Mesenchymal stem cell (in vitro differentiated cells and primary cell): Measurements from ENCODE around the gene WDR64.

ENCODE experiments used
- DNase-seq: peaks from one replicate; pipeline ENCODE4 v3.0.0-alpha.2; 2013
- H2AFZ ChIP-seq: one replicate; pipeline ENCODE4 v1.6.1; 2013; ENCODE audit warnings: low read depth, mild to moderate bottlenecking, control low read depth, inconsistent platforms, low read length, moderate library complexity
- H2AK5ac ChIP-seq: 2 replicates; pipeline ENCODE4 v1.6.1; 2013; ENCODE audit warnings: low read length, moderate library complexity, mild to moderate bottlenecking, inconsistent platforms; ENCODE audit not compliant: severe bottlenecking
- H2BK120ac ChIP-seq: one replicate; pipeline ENCODE4 v1.6.1; 2013; ENCODE audit warnings: low read depth, mild to moderate bottlenecking, inconsistent platforms, low read length, moderate library complexity
- H2BK12ac ChIP-seq, 2 experiments: one replicate each; pipeline ENCODE4 v1.6.1; 2013; ENCODE audit warnings: inconsistent platforms in 2 of 2, low read length in 2 of 2, mild to moderate bottlenecking in 2 of 2, moderate library complexity in 2 of 2, control low read depth in 1 of 2
- H2BK15ac ChIP-seq: one replicate; pipeline ENCODE4 v1.6.1; 2013; ENCODE audit warnings: mild to moderate bottlenecking, low read depth, inconsistent platforms; ENCODE audit not compliant: poor library complexity, severe bottlenecking
- H2BK5ac ChIP-seq: 2 replicates; pipeline ENCODE4 v1.6.1; 2013; ENCODE audit warnings: low read depth, mild to moderate bottlenecking, low read length, control low read depth, inconsistent platforms; ENCODE audit not compliant: poor library complexity, severe bottlenecking
- H3K14ac ChIP-seq, 2 experiments: one replicate each; pipeline ENCODE4 v1.6.1; 2013; ENCODE audit warnings: inconsistent platforms in 2 of 2, low read length in 2 of 2, control low read depth in 1 of 2, mild to moderate bottlenecking in 1 of 2, moderate library complexity in 1 of 2
- H3K18ac ChIP-seq, 2 experiments: one replicate each; pipeline ENCODE4 v1.6.1; 2013; ENCODE audit warnings: inconsistent platforms in 2 of 2, low read length in 2 of 2, control low read depth in 1 of 2, low read depth in 1 of 2, mild to moderate bottlenecking in 1 of 2
- H3K23ac ChIP-seq, 2 experiments: one replicate each; pipeline ENCODE4 v1.6.1; 2013; ENCODE audit warnings: inconsistent platforms in 2 of 2, low read length in 2 of 2, mild to moderate bottlenecking in 2 of 2, moderate library complexity in 2 of 2, control low read depth in 1 of 2
- H3K27ac ChIP-seq: 2 replicates; pipeline ENCODE4 v1.5.1; 2013; ENCODE audit warnings: mild to moderate bottlenecking, moderate library complexity, low read length, control low read depth, inconsistent platforms; ENCODE audit not compliant: poor library complexity, severe bottlenecking
- H3K27me3 ChIP-seq, 2 experiments: 2 replicates each; pipeline versions ENCODE4 v1.6.1 to v1.7.0; 2013; ENCODE audit warnings: low read length in 2 of 2, mild to moderate bottlenecking in 2 of 2, moderate library complexity in 2 of 2, control low read depth in 1 of 2, inconsistent platforms in 1 of 2; ENCODE audit not compliant: control insufficient read depth in 1 of 2, insufficient read depth in 1 of 2
- H3K36me3 ChIP-seq, 2 experiments: 2 replicates each; pipeline versions ENCODE4 v1.6.1 to v1.7.0; 2013; ENCODE audit warnings: low read length in 2 of 2, control low read depth in 1 of 2, inconsistent platforms in 1 of 2, low read depth in 1 of 2, mild to moderate bottlenecking in 1 of 2; ENCODE audit not compliant: insufficient read depth in 2 of 2, control insufficient read depth in 1 of 2
- H3K4ac ChIP-seq, 2 experiments: one replicate each; pipeline ENCODE4 v1.6.1; 2013; ENCODE audit warnings: inconsistent platforms in 2 of 2, low read length in 2 of 2, mild to moderate bottlenecking in 2 of 2, moderate library complexity in 2 of 2, control low read depth in 1 of 2, low read depth in 1 of 2
- H3K4me1 ChIP-seq: 2 replicates; pipeline ENCODE4 v1.6.1; 2013; ENCODE audit warnings: low read depth, low read length, control low read depth; ENCODE audit not compliant: control insufficient read depth, insufficient read depth
- H3K4me2 ChIP-seq: 2 replicates; pipeline ENCODE4 v1.6.1; 2013; ENCODE audit warnings: low read length, mild to moderate bottlenecking, inconsistent platforms; ENCODE audit not compliant: poor library complexity, severe bottlenecking
- H3K4me3 ChIP-seq, 2 experiments: 2 replicates each; pipeline versions ENCODE4 v1.5.1 to v1.7.0; 2013; ENCODE audit warnings: low read length in 2 of 2, mild to moderate bottlenecking in 2 of 2, control low read depth in 1 of 2, low read depth in 1 of 2; ENCODE audit not compliant: insufficient read depth in 1 of 2
- H3K79me1 ChIP-seq: replicated peaks from 2 replicates; pipeline ENCODE4 v1.6.1; 2013; ENCODE audit warnings: mild to moderate bottlenecking, control low read depth, low read length, inconsistent platforms; ENCODE audit not compliant: poor library complexity, severe bottlenecking
- H3K9ac ChIP-seq: 2 replicates; pipeline ENCODE4 v1.7.0; 2013; ENCODE audit warnings: mild to moderate bottlenecking, low read length, moderate library complexity
- H3K9me3 ChIP-seq: 2 replicates; pipeline ENCODE4 v1.7.0; 2013; ENCODE audit warnings: mild to moderate bottlenecking, low read length; ENCODE audit not compliant: control insufficient read depth
- H4K8ac ChIP-seq: one replicate; pipeline ENCODE4 v1.6.1; 2013; ENCODE audit warnings: inconsistent platforms, mild to moderate bottlenecking, low read length, moderate library complexity
- H4K91ac ChIP-seq: one replicate; pipeline ENCODE4 v1.6.1; 2013; ENCODE audit warnings: mild to moderate bottlenecking, low read length, inconsistent platforms
- WGBS: methylation state at CpG from one replicate; pipeline ENCODE4 v1.1.7; 2013; ENCODE audit warnings: mixed read lengths; 5-methylcytosine and 5-hydroxymethylcytosine counted together

The WDR64 gene

DNA sequence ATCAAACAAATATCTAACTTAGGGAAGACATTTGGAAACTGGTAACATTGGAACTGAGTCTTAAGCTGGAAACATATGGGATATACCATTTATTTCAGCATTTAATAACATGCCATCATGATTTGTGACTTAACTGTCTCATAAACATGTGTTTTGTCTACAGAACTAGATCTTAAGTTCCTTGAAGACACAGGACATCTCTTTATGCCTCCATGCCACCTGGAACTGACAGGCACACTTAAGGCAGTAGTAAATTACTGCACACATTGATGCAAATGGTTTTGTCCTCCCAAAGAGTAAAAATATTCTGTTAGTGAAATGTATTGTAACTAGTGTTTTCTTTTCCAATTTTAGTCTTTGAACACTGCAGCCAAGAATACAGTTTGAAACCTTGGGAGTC is 194.3 kb downstream of the WDR64 start:
- Histone ChIP-seq H4K8ac (no peak overlapping the region), H3K14ac (no peak overlapping the region), H2BK120ac (no peak overlapping the region), H3K4me3 (no peak overlapping the region), H2AK5ac (no peak overlapping the region), H3K23ac (no peak overlapping the region), H3K36me3 (no peaks in the 10 kb centered on the region), H2BK12ac (no peak overlapping the region), H2BK15ac (no peak overlapping the region), H2BK5ac (no peak overlapping the region), H4K91ac (no peak overlapping the region), H2AFZ (no peak overlapping the region), H3K4me1 (peaks cover 4% of the 10 kb centered on the region), H3K9me3 (no peaks in the 10 kb centered on the region), H3K79me1 (peaks cover 6% of the 10 kb centered on the region), H3K4ac (no peak overlapping the region), H3K9ac (no peak overlapping the region), H3K4me2 (no peak overlapping the region), H3K27me3 (no peaks in the 10 kb centered on the region), H3K18ac (no peak overlapping the region), H3K27ac (no peak overlapping the region)
- DNase-seq = no peak

GRCh38 chr1:241846862-241847539 is 194.9 kb downstream of the WDR64 start:
- no peak overlapping the region for H3K14ac ChIP-seq
- no peak overlapping the region for H3K18ac ChIP-seq
- no peaks in the 10 kb centered on the region for H3K9me3 ChIP-seq
- H3K27me3 ChIP-seq = no peaks in the 10 kb centered on the region
- H4K8ac ChIP-seq = no peak overlapping the region
- no peak overlapping the region for H2AFZ ChIP-seq
- H3K4ac ChIP-seq = no peak overlapping the region
- no peak overlapping the region for H4K91ac ChIP-seq
- H2AK5ac ChIP-seq = no peak overlapping the region
- no peak overlapping the region for H3K23ac ChIP-seq
- no peak overlapping the region for H2BK15ac ChIP-seq
- no peak overlapping the region for H2BK12ac ChIP-seq
- DNase-seq = no peak
- WGBS = 88% methylated on average over 4 of the region's 4 CpGs
- H3K9ac ChIP-seq = peak overlapping the region; percentile 98
- H3K27ac ChIP-seq = no peak overlapping the region
- H3K79me1 ChIP-seq = peaks cover 6% of the 10 kb centered on the region
- no peaks in the 10 kb centered on the region for H3K36me3 ChIP-seq
- H2BK5ac ChIP-seq = no peak overlapping the region
- peak overlapping the region; percentile 73 for H3K4me2 ChIP-seq
- peaks cover 4% of the 10 kb centered on the region for H3K4me1 ChIP-seq
- no peak overlapping the region for H2BK120ac ChIP-seq
- peak overlapping the region in 1 of 2 experiments; percentile 99 for H3K4me3 ChIP-seq

DNA sequence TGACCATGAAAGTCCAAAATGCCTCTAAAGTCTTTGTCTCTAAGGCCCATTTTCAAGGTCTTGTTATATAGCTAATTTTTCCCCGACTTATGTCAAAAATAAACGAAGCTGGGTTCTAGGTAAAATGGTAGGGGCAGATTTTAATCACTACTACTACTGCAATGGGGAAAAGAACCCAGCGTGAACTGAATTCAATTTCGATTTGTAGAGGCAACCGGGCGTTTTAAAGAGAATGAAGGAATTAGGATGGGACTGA is 195.4 kb downstream of the WDR64 start:
- Histone ChIP-seq H3K9me3 (no peaks in the 10 kb centered on the region), H3K23ac (no peak overlapping the region), H3K27me3 (no peaks in the 10 kb centered on the region), H3K27ac (peak overlapping the region; percentile 46), H2BK5ac (no peak overlapping the region), H4K91ac (no peak overlapping the region), H3K4ac (no peak overlapping the region), H3K4me3 (peak overlapping the region in 1 of 2 experiments; percentile 99), H3K14ac (no peak overlapping the region), H3K18ac (no peak overlapping the region), H3K79me1 (peaks cover 6% of the 10 kb centered on the region), H2BK15ac (no peak overlapping the region), H2BK120ac (no peak overlapping the region), H4K8ac (no peak overlapping the region), H3K36me3 (no peaks in the 10 kb centered on the region), H2AK5ac (no peak overlapping the region), H2BK12ac (no peak overlapping the region), H2AFZ (no peak overlapping the region), H3K9ac (peak overlapping the region; percentile 98), H3K4me2 (peak overlapping the region; percentile 73), H3K4me1 (peaks cover 4% of the 10 kb centered on the region)
- DNase-seq = no peak
- 0% methylated on average over 5 of the region's 6 CpGs for WGBS

DNA sequence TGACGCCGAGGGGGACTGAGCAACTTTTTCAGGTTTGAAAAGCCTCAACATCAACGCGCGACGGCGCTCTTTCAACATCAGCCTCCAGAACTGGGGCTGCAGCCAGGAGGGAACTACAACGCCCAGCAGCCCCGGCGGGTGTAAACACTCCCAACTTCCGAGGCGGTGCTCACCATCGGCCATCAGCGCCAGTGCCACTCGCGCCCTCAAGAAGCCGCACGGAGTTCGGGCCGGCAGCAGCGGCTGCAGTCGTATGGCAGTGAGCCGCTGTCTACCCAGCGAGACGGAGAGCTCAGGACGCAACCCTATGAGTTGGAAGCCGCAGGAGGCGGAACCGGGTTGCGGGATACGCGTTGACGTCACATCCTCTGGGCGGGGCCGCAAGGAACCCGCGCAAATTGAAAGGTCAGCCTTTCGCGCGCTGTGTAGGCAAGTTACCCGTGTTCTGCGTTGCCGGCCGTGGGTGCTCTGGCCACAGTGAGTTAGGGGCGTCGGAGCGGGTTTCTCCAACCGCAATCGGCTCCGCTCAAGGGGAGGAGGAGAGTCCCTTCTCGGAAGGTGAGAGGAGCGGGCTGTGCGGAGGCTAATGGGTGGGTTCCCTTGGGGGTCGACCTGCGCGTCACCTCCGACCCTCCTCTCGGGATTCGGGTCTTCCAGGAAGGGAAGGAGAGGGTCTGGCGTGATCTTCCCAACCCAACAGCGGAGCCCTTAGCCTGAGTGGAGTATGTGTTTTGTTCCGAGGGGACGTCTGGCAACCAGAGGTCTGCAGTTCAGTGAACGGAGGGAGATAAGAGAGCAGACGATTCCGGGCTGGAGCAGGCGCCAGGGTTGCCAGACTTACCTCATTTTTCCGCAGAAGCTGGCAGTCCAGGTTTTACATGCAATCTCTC is 196.0 kb downstream of the WDR64 start, which contains the start of gene EXO1:
Gene EXO1 (plus strand): TSS at position 409 of the 890 bp plus-strand sequence. CDS start 2,222 bp downstream, outside the sequence.
- H3K4me2 ChIP-seq = peak within 1 kb of the TSS; percentile 95
- peak within 1 kb of the TSS; percentile 50 to 79 for H3K4ac ChIP-seq
- peaks cover 4% of the 10 kb centered on the region for H3K4me1 ChIP-seq
- H3K18ac ChIP-seq = peak within 1 kb of the TSS; percentile 98 to 99
- H2BK5ac ChIP-seq = peak within 1 kb of the TSS; percentile 84
- no peaks in the 10 kb centered on the region for H3K27me3 ChIP-seq
- H3K9me3 ChIP-seq = no peaks in the 10 kb centered on the region
- no peak within 1 kb of the TSS for H3K23ac ChIP-seq
- H3K36me3 ChIP-seq = peaks cover 0 to under 1% of the 10 kb centered on the region in 2 experiments
- H2BK15ac ChIP-seq = peak within 1 kb of the TSS; percentile 39
- H4K8ac ChIP-seq = peak within 1 kb of the TSS; percentile 96
- peak within 1 kb of the TSS; percentile 98 for H3K9ac ChIP-seq
- peak within 1 kb of the TSS; percentile 92 for H2BK120ac ChIP-seq
- peak; percentile 94 for DNase-seq
- H2AFZ ChIP-seq = peak within 1 kb of the TSS; percentile 55
- H3K79me1 ChIP-seq = peaks cover 6% of the 10 kb centered on the region
- H2BK12ac ChIP-seq = peak within 1 kb of the TSS in 1 of 2 experiments; percentile 19
- peak within 1 kb of the TSS in 1 of 2 experiments; percentile 93 for H3K14ac ChIP-seq
- H4K91ac ChIP-seq = peak within 1 kb of the TSS; percentile 96
- peak within 1 kb of the TSS; percentile 77 to 99 for H3K4me3 ChIP-seq
- H3K27ac ChIP-seq = peak within 1 kb of the TSS; percentile 94
- WGBS = under 1% methylated on average over 67 of the region's 68 CpGs
- H2AK5ac ChIP-seq = no peak within 1 kb of the TSS
